Activated T-cell treated with anti-CD3 and anti-CD28 coated beads, Interleukin-2, amount 50 U/mL, for 4 hours (primary cell): Measurements from ENCODE around the gene NQO1. TPM values are rescaled to one million over a fixed set of nuclear protein-coding genes. Genes with fewer than 3 reads are reported as not detected.

Experiments used
- ATAC-seq, 2 donors: fragments of 200-7000 bp; cut with Tn5 transposase; one replicate each; pipeline ENCODE4 v1.10.0; 2021
- DNase-seq: peaks from one replicate; pipeline ENCODE4 v3.0.0-alpha.2; 2020
- H3K27me3 Mint-ChIP-seq: one replicate; pipeline ENCODE4 v1.8.0; 2021; ENCODE audit warnings: low read depth, mixed read lengths
- H3K36me3 Mint-ChIP-seq: one replicate; pipeline ENCODE4 v1.8.0; 2022; ENCODE audit warnings: mixed read lengths; ENCODE audit not compliant: insufficient read depth
- H3K4me1 Mint-ChIP-seq: one replicate; pipeline ENCODE4 v1.8.0; 2021; ENCODE audit warnings: low read depth, mixed read lengths
- H3K4me3 Mint-ChIP-seq: one replicate; pipeline ENCODE4 v1.8.0; 2021; ENCODE audit warnings: mild to moderate bottlenecking, moderate library complexity, mixed read lengths
- H3K9me3 Mint-ChIP-seq: one replicate; pipeline ENCODE4 v1.8.0; 2021; ENCODE audit warnings: mixed read lengths
- total RNA-seq, 3 donors: library from RNA; stranded (reverse); gene quantifications; one replicate each; pipeline ENCODE4 v1.2.1, GENCODE V29; 2021

Gene NQO1
- total RNA-seq, 3 donors from 2014 or later: 5.5 to 8.5 (median 6.0) TPM

GRCh38 chr16:69725480-69726312 lies 664 bp downstream of the NQO1 start:
- Mint-ChIP-seq H3K36me3 (no peaks in the 10 kb centered on the region), H3K27me3 (no peaks in the 10 kb centered on the region), H3K9me3 (no peaks in the 10 kb centered on the region), H3K4me3 (peak overlapping the region; percentile 93), H3K4me1 (peaks cover 18% of the 10 kb centered on the region)
- DNase-seq (no peak), ATAC-seq (no peak)

- no peaks in the 10 kb centered on the region for H3K36me3 Mint-ChIP-seq
- H3K4me3 Mint-ChIP-seq: peak overlapping the region; percentile 45
- ATAC-seq (no peak), DNase-seq (no peak)
- no peaks in the 10 kb centered on the region for H3K27me3 Mint-ChIP-seq
- H3K4me1 Mint-ChIP-seq: peaks cover 18% of the 10 kb centered on the region
- no peaks in the 10 kb centered on the region for H3K9me3 Mint-ChIP-seq
Observed at GRCh38 chr16:69724981-69725479, 1.3 kb downstream of the NQO1 start.

GRCh38 chr16:69724414-69724873 lies 1.9 kb downstream of the NQO1 start:
- no peaks in the 10 kb centered on the region for H3K27me3 Mint-ChIP-seq
- peaks cover 18% of the 10 kb centered on the region for H3K4me1 Mint-ChIP-seq
- no peaks in the 10 kb centered on the region for H3K36me3 Mint-ChIP-seq
- ATAC-seq: no peak
- DNase-seq: no peak
- H3K9me3 Mint-ChIP-seq: no peaks in the 10 kb centered on the region
- H3K4me3 Mint-ChIP-seq: no peak overlapping the region

GRCh38 chr16:69721441-69721957 lies 4.9 kb downstream of the NQO1 start:
- H3K4me1 Mint-ChIP-seq: peaks cover 9% of the 10 kb centered on the region
- H3K36me3 Mint-ChIP-seq: peaks cover 4% of the 10 kb centered on the region
- DNase-seq (no peak), ATAC-seq (no peak)
- H3K27me3 Mint-ChIP-seq: no peaks in the 10 kb centered on the region
- no peak overlapping the region for H3K4me3 Mint-ChIP-seq
- H3K9me3 Mint-ChIP-seq: no peaks in the 10 kb centered on the region

- Mint-ChIP-seq H3K36me3 (peaks cover 4% of the 10 kb centered on the region), H3K9me3 (no peaks in the 10 kb centered on the region), H3K4me1 (peaks cover 3% of the 10 kb centered on the region), H3K27me3 (no peaks in the 10 kb centered on the region), H3K4me3 (no peak overlapping the region)
- no peak for ATAC-seq
- no peak for DNase-seq
Observed at GRCh38 chr16:69720822-69721430, 5.4 kb downstream of the NQO1 start.

- no peak for DNase-seq
- Mint-ChIP-seq H3K4me3 (no peak overlapping the region), H3K9me3 (no peaks in the 10 kb centered on the region), H3K4me1 (no peaks in the 10 kb centered on the region), H3K27me3 (no peaks in the 10 kb centered on the region), H3K36me3 (peaks cover 4% of the 10 kb centered on the region)
- ATAC-seq: no peak
Observed at GRCh38 chr16:69718111-69718764, 8.1 kb downstream of the NQO1 start.

GRCh38 chr16:69717066-69717465 lies 9.3 kb downstream of the NQO1 start:
- no peak for ATAC-seq

GRCh38 chr16:69712914-69713581 lies 13.3 kb downstream of the NQO1 start:
- Mint-ChIP-seq H3K36me3 (peaks cover 5% of the 10 kb centered on the region), H3K9me3 (no peaks in the 10 kb centered on the region), H3K27me3 (no peaks in the 10 kb centered on the region), H3K4me1 (no peaks in the 10 kb centered on the region), H3K4me3 (no peak overlapping the region)
- no peak for DNase-seq
- no peak for ATAC-seq

More at GRCh38 chr16:69717066-69717465, 9.3 kb downstream of the NQO1 start:
- Mint-ChIP-seq H3K4me1 (no peaks in the 10 kb centered on the region), H3K27me3 (no peaks in the 10 kb centered on the region), H3K9me3 (no peaks in the 10 kb centered on the region), H3K4me3 (no peak overlapping the region), H3K36me3 (peaks cover 4% of the 10 kb centered on the region)
- no peak for DNase-seq

GRCh38 chr16:69712277-69712676 lies 14.1 kb downstream of the NQO1 start:
- ATAC-seq: no peak
- no peak for DNase-seq
- H3K27me3 Mint-ChIP-seq: no peaks in the 10 kb centered on the region
- peaks cover 7% of the 10 kb centered on the region for H3K36me3 Mint-ChIP-seq
- H3K4me3 Mint-ChIP-seq: no peak overlapping the region
- H3K4me1 Mint-ChIP-seq: no peaks in the 10 kb centered on the region
- no peaks in the 10 kb centered on the region for H3K9me3 Mint-ChIP-seq

GRCh38 chr16:69711115-69711740 lies 15.1 kb downstream of the NQO1 start:
- no peak overlapping the region for H3K4me3 Mint-ChIP-seq
- ATAC-seq (peak; percentile 48 to 54), DNase-seq (no peak)
- H3K9me3 Mint-ChIP-seq: no peaks in the 10 kb centered on the region
- H3K36me3 Mint-ChIP-seq: peaks cover 3% of the 10 kb centered on the region
- H3K27me3 Mint-ChIP-seq: no peaks in the 10 kb centered on the region
- no peaks in the 10 kb centered on the region for H3K4me1 Mint-ChIP-seq

GRCh38 chr16:69709456-69710084 lies 16.8 kb downstream of the NQO1 start:
- Mint-ChIP-seq H3K27me3 (no peaks in the 10 kb centered on the region), H3K4me3 (no peak overlapping the region), H3K9me3 (no peaks in the 10 kb centered on the region), H3K36me3 (peaks cover 6% of the 10 kb centered on the region), H3K4me1 (no peaks in the 10 kb centered on the region)
- ATAC-seq: no peak
- DNase-seq: no peak

- Mint-ChIP-seq H3K9me3 (no peaks in the 10 kb centered on the region), H3K4me1 (no peaks in the 10 kb centered on the region), H3K36me3 (peaks cover 10% of the 10 kb centered on the region), H3K27me3 (no peaks in the 10 kb centered on the region), H3K4me3 (no peak overlapping the region)
- ATAC-seq: no peak
- DNase-seq: no peak
Observed at GRCh38 chr16:69707920-69708683, 18.3 kb downstream of the NQO1 start.

GRCh38 chr16:69706975-69707340 lies 19.4 kb downstream of the NQO1 start:
- Mint-ChIP-seq H3K27me3 (no peaks in the 10 kb centered on the region), H3K36me3 (peaks cover 10% of the 10 kb centered on the region), H3K4me1 (no peaks in the 10 kb centered on the region), H3K4me3 (no peak overlapping the region), H3K9me3 (no peaks in the 10 kb centered on the region)
- DNase-seq: no peak
- no peak for ATAC-seq
